ENCODE measurements around the gene PSMD3. TPM values are rescaled to one million over a fixed set of nuclear protein-coding genes. Genes with fewer than 3 reads are reported as not detected.

The PSMD3 gene
- total and polyA plus RNA-seq, 10 donors = 35.6 to 70.6 (median 61.3) TPM

DNA sequence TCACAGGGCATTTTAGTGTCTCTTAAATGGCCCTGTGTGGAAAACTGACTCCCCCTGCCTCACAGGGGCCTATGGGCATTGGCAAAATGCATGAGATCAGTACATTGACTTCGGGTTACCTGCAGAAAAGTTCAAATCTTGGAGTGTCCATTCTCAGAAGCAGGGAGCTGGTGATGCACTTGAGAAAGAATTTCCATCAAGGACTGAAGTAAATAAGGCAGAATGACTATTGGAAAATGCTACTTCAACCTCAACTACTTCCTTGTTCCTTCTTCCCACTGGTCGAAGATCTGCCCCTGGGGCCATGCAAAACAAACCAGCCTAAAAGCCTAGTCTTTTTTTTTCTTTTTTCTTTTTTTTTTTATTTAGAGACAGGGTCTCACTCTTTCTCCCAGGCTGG is 31.6 kb upstream of the PSMD3 start:
- Histone ChIP-seq H3K4me1 (peaks cover 0 to 26% (median 12%) of the 10 kb centered on the region in 6 donors), H3K36me3 (no peaks in the 10 kb centered on the region), H3K27me3 (replicated peaks in 1 of 7) (no peaks in the 10 kb centered on the region), H3K9me3 (no peaks in the 10 kb centered on the region), H3K27ac (peak overlapping the region in 1 of 8 donors; percentile 38), H3K4me3 (no peak overlapping the region)
- TF ChIP-seq, protein P1, sequence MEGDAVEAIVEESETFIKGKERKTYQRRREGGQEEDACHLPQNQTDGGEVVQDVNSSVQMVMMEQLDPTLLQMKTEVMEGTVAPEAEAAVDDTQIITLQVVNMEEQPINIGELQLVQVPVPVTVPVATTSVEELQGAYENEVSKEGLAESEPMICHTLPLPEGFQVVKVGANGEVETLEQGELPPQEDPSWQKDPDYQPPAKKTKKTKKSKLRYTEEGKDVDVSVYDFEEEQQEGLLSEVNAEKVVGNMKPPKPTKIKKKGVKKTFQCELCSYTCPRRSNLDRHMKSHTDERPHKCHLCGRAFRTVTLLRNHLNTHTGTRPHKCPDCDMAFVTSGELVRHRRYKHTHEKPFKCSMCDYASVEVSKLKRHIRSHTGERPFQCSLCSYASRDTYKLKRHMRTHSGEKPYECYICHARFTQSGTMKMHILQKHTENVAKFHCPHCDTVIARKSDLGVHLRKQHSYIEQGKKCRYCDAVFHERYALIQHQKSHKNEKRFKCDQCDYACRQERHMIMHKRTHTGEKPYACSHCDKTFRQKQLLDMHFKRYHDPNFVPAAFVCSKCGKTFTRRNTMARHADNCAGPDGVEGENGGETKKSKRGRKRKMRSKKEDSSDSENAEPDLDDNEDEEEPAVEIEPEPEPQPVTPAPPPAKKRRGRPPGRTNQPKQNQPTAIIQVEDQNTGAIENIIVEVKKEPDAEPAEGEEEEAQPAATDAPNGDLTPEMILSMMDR (IDR thresholded peaks at IDR 0.05 in 8 of 11, conservative IDR thresholded peaks at IDR 0.05 in 3 of 11) = no peak
- no peak for TF ChIP-seq POLR2A (IDR thresholded peaks at IDR 0.05)
- TF ChIP-seq POLR2AphosphoS5 (IDR thresholded peaks at IDR 0.05) = no peak
- WGBS, 5 donors = 52 to 68% (median 67%) methylated on average over 2 of the region's 2 CpGs
- intact Hi-C loops (cut with DNase I; ENCODE audit: low total_unique reads) = no loop called here
- no peak for DNase-seq

DNA sequence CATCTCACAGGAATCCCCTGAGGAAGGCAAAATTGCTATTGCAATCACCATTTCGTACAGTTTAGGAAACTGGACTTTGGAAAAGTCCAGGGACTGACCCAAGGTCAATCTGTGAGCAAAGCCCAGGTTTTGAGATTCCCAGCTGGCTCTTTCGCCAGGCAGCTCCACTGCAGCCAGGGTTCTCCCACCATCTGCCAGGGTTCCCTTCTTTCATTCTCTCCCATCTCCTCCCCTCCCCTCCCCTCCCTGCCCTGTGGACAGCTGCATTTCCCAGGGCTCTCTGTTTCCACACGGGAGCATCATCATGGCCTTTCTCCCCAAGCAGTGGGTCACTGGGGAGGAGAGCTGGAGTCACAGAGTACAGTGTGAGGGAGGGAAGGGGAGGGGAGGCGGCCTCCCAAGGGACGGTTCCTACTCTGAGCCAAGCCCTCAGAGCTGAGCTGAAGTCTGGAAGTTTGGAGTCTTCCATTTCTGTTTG is 29.7 kb upstream of the PSMD3 start:
- intact Hi-C loops (cut with DNase I; ENCODE audit: low total_unique reads) = no loop called here
- H3K4me1 ChIP-seq = peaks cover 0 to 26% (median 12%) of the 10 kb centered on the region in 6 donors
- H3K4me3 ChIP-seq = no peak overlapping the region
- H3K9me3 ChIP-seq = no peaks in the 10 kb centered on the region
- no peaks in the 10 kb centered on the region for H3K27me3 ChIP-seq (replicated peaks in 1 of 7)
- no peaks in the 10 kb centered on the region for H3K36me3 ChIP-seq
- no peak for TF ChIP-seq POLR2A (IDR thresholded peaks at IDR 0.05)
- TF ChIP-seq, protein P1 (IDR thresholded peaks at IDR 0.05 in 8 of 11, conservative IDR thresholded peaks at IDR 0.05 in 3 of 11) = no peak
- no peak for TF ChIP-seq POLR2AphosphoS5 (IDR thresholded peaks at IDR 0.05)
- no peak for DNase-seq
- no peak overlapping the region for H3K27ac ChIP-seq
- WGBS, 5 donors = 69 to 74% (median 71%) methylated on average over 5 of the region's 5 CpGs

DNA sequence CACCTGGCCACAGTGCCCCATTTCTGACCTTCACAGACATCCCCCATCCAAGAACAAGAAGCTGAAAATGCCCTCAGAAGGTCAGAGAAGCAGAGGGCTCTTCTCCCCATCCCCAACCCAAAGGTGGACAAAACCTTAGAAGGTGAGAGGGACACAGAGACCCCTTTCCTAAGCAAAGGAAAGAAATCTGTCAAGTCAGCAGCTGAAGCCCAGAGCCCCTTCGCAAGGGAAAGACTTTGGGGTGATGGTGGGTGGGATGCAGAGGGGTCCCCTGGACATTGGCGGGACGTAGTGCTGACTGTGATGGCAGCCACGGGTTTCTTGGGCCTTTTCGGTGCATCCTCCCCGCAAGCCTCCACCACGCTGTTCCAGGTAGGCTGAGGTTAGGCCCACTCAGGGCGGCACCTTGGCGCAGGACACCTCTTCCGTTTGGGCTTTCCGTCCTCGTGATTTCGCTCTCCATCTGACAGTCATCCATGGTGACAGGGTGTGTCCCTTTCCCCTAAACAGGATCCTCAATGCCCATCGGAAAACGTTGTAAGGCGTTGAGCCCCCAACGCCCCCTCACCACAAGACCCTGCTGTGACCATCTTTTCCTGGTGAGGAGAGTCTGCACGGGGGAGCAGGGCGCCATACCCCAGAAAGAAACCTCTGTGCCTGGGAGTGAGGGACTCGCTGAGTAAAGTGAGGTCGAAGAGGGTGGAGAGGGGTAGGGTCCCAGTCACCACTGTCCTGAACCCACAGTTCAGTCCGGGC is 28.5 kb upstream of the PSMD3 start:
- 62 to 67% (median 64%) methylated on average over 21 to 22 of the region's 22 CpGs for WGBS, 5 donors
- Histone ChIP-seq H3K36me3 (no peaks in the 10 kb centered on the region), H3K9me3 (no peaks in the 10 kb centered on the region), H3K4me3 (peak overlapping the region in 7 of 8 donors; percentile 22 to 68 (median 38)), H3K27me3 (replicated peaks in 1 of 7) (no peaks in the 10 kb centered on the region), H3K4me1 (peaks cover 0 to 26% (median 12%) of the 10 kb centered on the region in 6 donors), H3K27ac (peak overlapping the region in 5 of 8 donors; percentile 39 to 83 (median 60))
- TF ChIP-seq, protein P1 (IDR thresholded peaks at IDR 0.05 in 8 of 11, conservative IDR thresholded peaks at IDR 0.05 in 3 of 11) = no peak
- no peak for TF ChIP-seq POLR2A (IDR thresholded peaks at IDR 0.05)
- no peak for TF ChIP-seq POLR2AphosphoS5 (IDR thresholded peaks at IDR 0.05)
- intact Hi-C loops (cut with DNase I; ENCODE audit: low total_unique reads) = no loop called here
- DNase-seq = peak; percentile 87
